GM18909 (cell line): ENCODE results near the gene SLC35F1.

Experiments
- ATAC-seq: cut with Tn5 transposase; IDR thresholded peaks from one replicate; pipeline ENCODE4 v1.9.1; 2021; ENCODE audit warnings: mild to moderate bottlenecking; ENCODE audit not compliant: unreplicated experiment, poor library complexity

Gene SLC35F1

GRCh38 chr6:118101220-118101619 is 194.2 kb downstream of the SLC35F1 start:
- ATAC-seq, result no peak

GRCh38 chr6:118101831-118102345 is 194.8 kb downstream of the SLC35F1 start:
- ATAC-seq, result no peak

- no peak for ATAC-seq
Observed at GRCh38 chr6:118102401-118102800, 195.3 kb downstream of the SLC35F1 start.

- ATAC-seq, result no peak
Observed at GRCh38 chr6:118103381-118104146, 196.5 kb downstream of the SLC35F1 start.

GRCh38 chr6:118122161-118122725 is 215.2 kb downstream of the SLC35F1 start:
- ATAC-seq, result no peak

GRCh38 chr6:118122801-118123200 is 215.7 kb downstream of the SLC35F1 start:
- no peak for ATAC-seq

GRCh38 chr6:118123503-118124037 is 216.5 kb downstream of the SLC35F1 start:
- no peak for ATAC-seq

GRCh38 chr6:118124851-118125250 is 217.8 kb downstream of the SLC35F1 start:
- ATAC-seq, result no peak

- no peak for ATAC-seq
Observed at GRCh38 chr6:118128755-118129154, 221.7 kb downstream of the SLC35F1 start.

- no peak for ATAC-seq
Observed at GRCh38 chr6:118134206-118134605, 227.1 kb downstream of the SLC35F1 start.

- no peak for ATAC-seq
Observed at GRCh38 chr6:118134736-118135135, 227.7 kb downstream of the SLC35F1 start.

GRCh38 chr6:118135371-118135770 is 228.3 kb downstream of the SLC35F1 start:
- ATAC-seq, result no peak

GRCh38 chr6:118141211-118141610 is 234.1 kb downstream of the SLC35F1 start:
- ATAC-seq, result no peak

GRCh38 chr6:118146584-118146983 is 239.5 kb downstream of the SLC35F1 start:
- no peak for ATAC-seq

GRCh38 chr6:118147511-118147910 is 240.4 kb downstream of the SLC35F1 start:
- no peak for ATAC-seq

GRCh38 chr6:118148561-118148960 is 241.5 kb downstream of the SLC35F1 start:
- no peak for ATAC-seq

GRCh38 chr6:118152524-118152923 is 245.5 kb downstream of the SLC35F1 start:
- ATAC-seq, result no peak

GRCh38 chr6:118161343-118161742 is 254.3 kb downstream of the SLC35F1 start:
- no peak for ATAC-seq

GRCh38 chr6:118163542-118163941 is 256.5 kb downstream of the SLC35F1 start:
- no peak for ATAC-seq

- ATAC-seq, result no peak
Observed at GRCh38 chr6:118165500-118165899, 258.4 kb downstream of the SLC35F1 start.

- no peak for ATAC-seq
Observed at GRCh38 chr6:118168421-118168820, 261.4 kb downstream of the SLC35F1 start.

GRCh38 chr6:118171852-118172251 is 264.8 kb downstream of the SLC35F1 start:
- ATAC-seq, result no peak
